ENCODE data around the gene ORMDL1.

DNA sequence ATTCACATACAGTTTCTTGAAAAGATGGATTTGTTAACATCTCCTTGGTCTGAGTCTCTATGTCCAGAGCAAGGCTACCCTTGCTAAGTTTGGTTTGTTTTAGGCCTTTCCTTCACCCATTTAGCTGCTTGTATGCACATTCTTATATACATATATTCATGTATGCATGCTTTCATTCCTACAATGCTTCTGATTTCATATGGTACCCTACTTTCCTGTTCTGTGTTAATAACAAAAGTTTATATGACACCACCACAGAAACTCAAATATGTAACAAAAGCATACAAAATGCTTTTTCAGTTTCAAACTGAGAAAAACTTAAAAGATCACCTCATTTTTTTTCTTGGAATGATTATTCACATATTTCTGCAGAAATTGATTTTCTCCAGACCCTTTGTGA is 60.9 kb downstream of the ORMDL1 start:
- no peak for TF ChIP-seq CTCF (IDR thresholded peaks at IDR 0.05)
- no peak for TF ChIP-seq ZFX (IDR thresholded peaks at IDR 0.05; ENCODE audit: borderline replicate concordance)

All from 22Rv1 (cell line).